Superior temporal gyrus (tissue), 1 donor: ENCODE measurements around the gene COQ8B.
"Not testable (repeated sequence)": the region's sequence is repeated elsewhere in the genome, so short reads cannot be mapped to it uniquely, and the experiment has no call there.

Experiments used
- DNase-seq: peaks from one replicate; pipeline ENCODE4 v3.0.0-alpha.2; 2016; ENCODE audit errors: extremely low spot score

The COQ8B gene

GRCh38 chr19:40668991-40669614 lies 47.6 kb downstream of the COQ8B start:
- no peak for DNase-seq

- no peak for DNase-seq
These were observed 49.1 kb downstream of the COQ8B start for GRCh38 chr19:40667602-40668001.

- DNase-seq, result no peak
These were observed 49.8 kb downstream of the COQ8B start for GRCh38 chr19:40666803-40667438.

DNA sequence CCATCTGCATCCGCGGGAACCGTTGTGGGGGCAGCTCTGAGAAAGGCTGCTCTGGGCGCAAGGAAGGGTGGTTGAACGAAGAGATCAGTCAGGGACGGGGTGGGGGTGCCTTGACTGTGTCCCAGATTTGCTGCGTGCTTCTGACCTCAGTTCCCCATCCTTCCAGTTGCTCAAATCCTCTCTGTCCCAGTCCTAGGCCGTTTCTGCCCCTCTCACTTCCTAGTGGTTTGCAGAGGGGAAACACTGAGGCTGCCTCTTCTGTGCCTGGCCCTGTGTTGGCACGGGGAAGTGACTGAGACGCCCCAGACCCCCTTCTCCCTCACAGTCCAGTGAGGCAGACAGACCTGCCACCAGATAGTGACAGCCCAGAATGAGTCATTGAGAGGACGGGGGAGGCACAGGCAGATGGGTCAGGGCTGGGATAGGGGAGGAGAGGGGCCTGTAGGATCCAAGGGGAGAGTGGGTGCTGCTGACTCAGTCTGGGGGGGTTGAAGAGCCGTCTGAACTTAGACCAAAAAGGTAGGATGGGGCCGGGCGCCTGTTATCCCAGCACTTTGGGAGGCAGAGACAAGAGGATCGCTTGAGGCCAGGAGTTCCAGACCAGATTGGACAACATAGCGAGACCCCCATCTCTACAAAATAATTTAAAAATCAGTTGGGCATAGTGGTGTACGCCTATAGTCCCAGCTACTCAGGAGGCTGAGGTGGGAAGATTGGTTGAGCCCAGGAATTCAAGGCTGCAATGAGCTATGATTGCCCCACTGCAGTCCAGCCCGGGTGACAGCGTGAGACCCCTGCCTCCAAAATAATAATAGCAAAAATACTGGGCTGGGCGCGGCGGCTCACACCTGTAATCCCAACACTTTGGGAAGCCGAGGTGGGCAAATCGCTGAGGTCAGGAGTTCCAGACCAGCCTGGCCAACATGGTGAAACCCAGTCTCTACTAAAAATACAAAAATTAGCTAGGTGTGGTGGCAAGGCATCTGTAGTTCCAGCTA lies 52.7 kb downstream of the COQ8B start:
- no peak for DNase-seq

DNA sequence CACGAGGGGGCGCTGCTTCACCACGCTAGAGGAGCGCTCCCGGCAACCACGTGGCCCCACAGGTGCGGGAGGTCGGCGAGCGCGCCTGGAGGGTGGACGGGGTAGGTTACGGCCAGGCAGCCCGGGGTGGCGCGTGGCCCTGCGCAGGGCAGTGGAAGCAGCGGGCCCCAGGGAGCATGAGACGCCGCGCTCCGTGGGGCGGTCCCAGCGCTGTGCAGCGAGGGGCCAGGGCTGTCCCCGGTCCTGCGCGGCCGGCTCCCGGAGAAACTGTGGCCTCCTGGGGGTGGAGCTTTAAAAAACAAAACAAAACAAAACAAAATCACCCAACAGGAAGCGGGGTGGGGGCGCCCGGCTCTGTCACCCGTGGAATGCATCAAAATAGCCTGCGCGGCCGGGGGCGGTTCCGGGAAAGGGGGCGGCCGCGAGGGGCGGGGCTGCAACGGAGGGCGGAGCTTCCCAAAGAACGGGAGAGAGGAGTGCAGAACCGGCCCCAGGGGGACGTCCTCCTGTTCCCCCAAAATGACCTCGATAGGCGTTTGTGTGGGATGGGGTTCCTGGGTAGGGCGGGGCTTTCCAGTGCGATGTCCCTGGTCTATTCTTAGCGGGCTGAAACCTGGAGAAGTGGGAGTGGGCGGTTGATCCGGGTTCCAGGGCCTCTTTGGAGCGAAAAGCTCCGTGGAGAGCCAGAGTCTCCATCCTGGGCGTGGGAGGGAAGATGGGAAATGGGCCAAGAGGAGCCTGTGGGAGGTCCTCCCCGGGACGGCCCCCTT lies 53.6 kb downstream of the COQ8B start:
- peak; percentile 90 for DNase-seq

- DNase-seq, result no peak
These were observed 55.1 kb downstream of the COQ8B start for GRCh38 chr19:40661616-40662015.

GRCh38 chr19:40659566-40659965 lies 57.1 kb downstream of the COQ8B start:
- DNase-seq, result no peak

GRCh38 chr19:40659116-40659515 lies 57.6 kb downstream of the COQ8B start:
- DNase-seq, result no peak

- DNase-seq, result no peak
These were observed 58.7 kb downstream of the COQ8B start for GRCh38 chr19:40658031-40658430.

DNA sequence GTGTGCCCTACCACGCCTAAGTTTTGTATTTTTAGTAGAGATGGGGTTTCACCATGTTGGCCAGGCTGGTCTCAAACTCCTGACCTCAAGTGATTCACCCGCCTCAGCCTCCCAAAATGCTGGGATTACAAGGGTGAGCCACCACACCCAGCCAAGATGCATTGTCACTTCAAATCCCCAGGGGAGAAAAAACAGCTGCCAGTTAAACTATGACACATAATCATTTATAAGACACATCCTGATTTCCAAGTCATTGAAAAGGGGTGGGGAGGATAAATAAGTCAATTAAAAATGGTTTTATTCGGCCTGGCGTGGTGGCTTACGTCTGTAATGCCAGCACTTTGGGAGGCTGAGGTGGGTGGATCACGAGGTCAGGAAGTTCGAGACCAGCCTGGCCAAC lies 61.0 kb downstream of the COQ8B start:
- DNase-seq, result not testable (repeated sequence)

- DNase-seq, result not testable (repeated sequence)
These were observed 64.4 kb downstream of the COQ8B start for GRCh38 chr19:40652303-40652702.

GRCh38 chr19:40650749-40651305 lies 65.9 kb downstream of the COQ8B start:
- DNase-seq, result no peak

- not testable (repeated sequence) for DNase-seq
These were observed 66.6 kb downstream of the COQ8B start for GRCh38 chr19:40649903-40650675.

GRCh38 chr19:40646743-40647254 lies 69.9 kb downstream of the COQ8B start:
- no peak for DNase-seq

- DNase-seq, result no peak
These were observed 73.9 kb downstream of the COQ8B start for GRCh38 chr19:40642757-40643305.

- DNase-seq, result no peak
These were observed 74.5 kb downstream of the COQ8B start for GRCh38 chr19:40642051-40642706.
